Measurements from ENCODE around the gene CDC34.

- TF ChIP-seq CTCF (IDR thresholded peaks at IDR 0.05; ENCODE audit: insufficient read depth, low read length): no peak
- no peak for TF ChIP-seq REST (IDR thresholded peaks at IDR 0.05; ENCODE audit: insufficient replicate concordance, low read depth)
These were observed 40.3 kb upstream of the CDC34 start for GRCh38 chr19:491146-491741.
